ENCODE data around the gene TDRKH.
"Not testable (repeated sequence)": the region's sequence is repeated elsewhere in the genome, so short reads cannot be mapped to it uniquely, and the experiment has no call there.

The TDRKH gene

GRCh38 chr1:151803164-151803563 is 12.9 kb upstream of the TDRKH start:
- H3K27ac Mint-ChIP-seq = no peak overlapping the region
- no peak overlapping the region for H3K4me3 Mint-ChIP-seq
- no peaks in the 10 kb centered on the region for H3K4me1 Mint-ChIP-seq (ENCODE audit: low read depth)
- DNase-seq (ENCODE audit: low spot score) = no peak
- H3K9me3 Mint-ChIP-seq = no peaks in the 10 kb centered on the region
- H3K36me3 Mint-ChIP-seq (ENCODE audit: low read depth) = no peaks in the 10 kb centered on the region
- peaks cover 19% of the 10 kb centered on the region for H3K27me3 Mint-ChIP-seq (ENCODE audit: low read depth)

DNA sequence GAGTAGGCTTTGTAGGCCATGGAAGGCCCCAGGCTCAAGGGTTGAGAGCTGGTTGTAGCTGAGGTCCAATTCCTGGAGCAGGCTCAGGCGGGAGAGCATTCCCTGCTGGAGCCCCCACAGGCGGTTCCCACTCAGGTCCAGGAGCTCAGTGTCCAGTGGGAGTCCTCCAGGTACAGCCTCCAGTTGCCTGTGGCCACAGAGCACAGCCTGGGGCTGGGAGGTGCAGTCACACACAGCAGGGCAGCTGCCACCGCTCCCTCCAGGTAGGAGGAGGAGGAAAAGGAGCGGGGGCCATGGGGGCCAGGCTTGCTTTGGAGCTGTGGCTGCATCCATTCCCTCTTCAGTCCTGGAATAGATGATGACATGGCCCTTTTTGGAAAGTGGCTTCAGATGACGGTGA is 12.1 kb upstream of the TDRKH start:
- Mint-ChIP-seq H3K4me1 (ENCODE audit: low read depth) (no peaks in the 10 kb centered on the region), H3K4me3 (no peak overlapping the region), H3K9me3 (no peaks in the 10 kb centered on the region), H3K27ac (no peak overlapping the region), H3K36me3 (ENCODE audit: low read depth) (no peaks in the 10 kb centered on the region), H3K27me3 (ENCODE audit: low read depth) (peaks cover 19% of the 10 kb centered on the region)
- DNase-seq (ENCODE audit: low spot score) = no peak

DNA sequence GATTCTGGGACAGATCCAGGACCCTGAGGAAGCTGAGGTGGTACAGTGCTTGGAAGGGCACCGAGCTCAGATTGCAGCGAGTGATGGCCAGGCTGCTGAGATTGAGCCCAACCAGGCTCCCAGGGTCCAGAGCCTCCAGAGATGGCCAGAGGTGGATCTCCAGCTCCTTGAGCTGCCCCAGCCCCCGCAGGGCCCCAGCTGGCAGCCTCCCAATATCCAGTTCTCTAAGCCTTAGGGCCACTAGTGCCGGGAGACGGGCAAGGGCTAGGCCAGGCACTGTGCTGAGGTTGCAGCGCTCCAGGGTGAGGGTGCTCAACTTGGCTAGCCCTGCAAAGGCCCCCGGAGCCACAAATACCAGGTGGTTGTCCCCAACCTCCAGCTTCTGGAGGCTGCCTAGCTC is 11.5 kb upstream of the TDRKH start:
- H3K27ac Mint-ChIP-seq = no peak overlapping the region
- H3K9me3 Mint-ChIP-seq = no peaks in the 10 kb centered on the region
- H3K27me3 Mint-ChIP-seq (ENCODE audit: low read depth) = peaks cover 19% of the 10 kb centered on the region
- no peaks in the 10 kb centered on the region for H3K4me1 Mint-ChIP-seq (ENCODE audit: low read depth)
- no peaks in the 10 kb centered on the region for H3K36me3 Mint-ChIP-seq (ENCODE audit: low read depth)
- no peak for DNase-seq (ENCODE audit: low spot score)
- no peak overlapping the region for H3K4me3 Mint-ChIP-seq

GRCh38 chr1:151801310-151801820 is 11.1 kb upstream of the TDRKH start:
- Mint-ChIP-seq H3K27ac (no peak overlapping the region), H3K27me3 (ENCODE audit: low read depth) (peaks cover 16% of the 10 kb centered on the region), H3K4me3 (no peak overlapping the region), H3K36me3 (ENCODE audit: low read depth) (no peaks in the 10 kb centered on the region), H3K9me3 (no peaks in the 10 kb centered on the region), H3K4me1 (ENCODE audit: low read depth) (no peaks in the 10 kb centered on the region)
- no peak for DNase-seq (ENCODE audit: low spot score)

GRCh38 chr1:151800830-151801229 is 10.5 kb upstream of the TDRKH start:
- DNase-seq (ENCODE audit: low spot score) = no peak
- Mint-ChIP-seq H3K9me3 (no peaks in the 10 kb centered on the region), H3K36me3 (ENCODE audit: low read depth) (no peaks in the 10 kb centered on the region), H3K27ac (no peak overlapping the region), H3K27me3 (ENCODE audit: low read depth) (peaks cover 14% of the 10 kb centered on the region), H3K4me3 (no peak overlapping the region), H3K4me1 (ENCODE audit: low read depth) (no peaks in the 10 kb centered on the region)

GRCh38 chr1:151799179-151800022 is 9.1 kb upstream of the TDRKH start:
- Mint-ChIP-seq H3K36me3 (ENCODE audit: low read depth) (no peaks in the 10 kb centered on the region), H3K27ac (no peak overlapping the region), H3K9me3 (no peaks in the 10 kb centered on the region), H3K27me3 (ENCODE audit: low read depth) (peaks cover 14% of the 10 kb centered on the region), H3K4me1 (ENCODE audit: low read depth) (no peaks in the 10 kb centered on the region), H3K4me3 (no peak overlapping the region)
- no peak for DNase-seq (ENCODE audit: low spot score)

DNA sequence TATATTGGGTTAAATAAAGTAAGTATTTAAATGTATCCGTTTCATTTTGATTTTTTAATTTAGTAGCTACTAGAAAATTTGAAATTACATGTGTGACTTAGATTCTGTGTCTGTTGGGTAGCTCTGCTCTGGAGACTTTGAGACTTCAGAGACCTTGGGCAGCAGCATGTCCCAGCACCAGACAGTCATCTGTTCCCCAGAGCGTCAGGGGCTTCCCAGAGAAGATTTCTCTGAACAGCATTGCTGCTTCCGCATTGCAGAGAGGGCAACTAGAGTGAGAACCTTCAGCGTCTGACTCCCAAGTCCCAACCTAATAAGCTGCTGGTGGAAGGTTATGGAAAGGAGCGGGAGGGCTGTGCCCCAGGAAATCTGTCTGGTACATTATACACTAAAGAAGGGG is 8.3 kb upstream of the TDRKH start:
- Mint-ChIP-seq H3K36me3 (ENCODE audit: low read depth) (peaks cover 2% of the 10 kb centered on the region), H3K9me3 (no peaks in the 10 kb centered on the region), H3K27ac (no peak overlapping the region), H3K27me3 (ENCODE audit: low read depth) (peaks cover 12% of the 10 kb centered on the region), H3K4me1 (ENCODE audit: low read depth) (no peaks in the 10 kb centered on the region), H3K4me3 (no peak overlapping the region)
- DNase-seq (ENCODE audit: low spot score) = no peak

GRCh38 chr1:151790940-151791651 is 796 bp upstream of the TDRKH start:
- H3K4me3 Mint-ChIP-seq = peak overlapping the region; percentile 96
- H3K4me1 Mint-ChIP-seq (ENCODE audit: low read depth) = peaks cover 17% of the 10 kb centered on the region
- no peaks in the 10 kb centered on the region for H3K27me3 Mint-ChIP-seq (ENCODE audit: low read depth)
- peaks cover 6% of the 10 kb centered on the region for H3K36me3 Mint-ChIP-seq (ENCODE audit: low read depth)
- DNase-seq (ENCODE audit: low spot score) = peak; percentile 10
- H3K27ac Mint-ChIP-seq = peak overlapping the region; percentile 83
- no peaks in the 10 kb centered on the region for H3K9me3 Mint-ChIP-seq

DNA sequence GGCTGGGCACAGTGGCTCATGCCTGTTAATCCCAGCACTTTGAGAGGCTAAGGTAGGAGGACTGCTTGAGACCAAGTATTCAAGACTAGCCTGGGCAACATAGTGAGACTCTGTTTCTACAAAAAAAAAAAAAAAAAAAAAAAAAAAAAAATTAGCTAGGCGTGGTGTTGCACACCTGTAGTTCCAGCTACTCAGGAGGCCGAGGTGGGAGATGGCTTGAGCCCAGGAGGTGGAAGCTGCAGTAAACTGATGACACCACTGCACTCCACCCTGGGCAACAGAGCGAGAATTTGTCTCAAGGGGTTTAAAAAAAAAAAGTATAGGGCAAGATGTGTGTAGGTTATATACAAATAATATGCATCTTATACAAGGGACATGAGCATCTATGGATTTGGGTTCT is 2.6 kb downstream of the TDRKH start:
- Mint-ChIP-seq H3K27me3 (ENCODE audit: low read depth) (no peaks in the 10 kb centered on the region), H3K36me3 (ENCODE audit: low read depth) (peaks cover 4% of the 10 kb centered on the region), H3K4me1 (ENCODE audit: low read depth) (peaks cover 17% of the 10 kb centered on the region), H3K27ac (no peak overlapping the region), H3K9me3 (no peaks in the 10 kb centered on the region), H3K4me3 (no peak overlapping the region)
- no peak for DNase-seq (ENCODE audit: low spot score)

- Mint-ChIP-seq H3K9me3 (no peaks in the 10 kb centered on the region), H3K27ac (no peak overlapping the region), H3K27me3 (ENCODE audit: low read depth) (no peaks in the 10 kb centered on the region), H3K4me1 (ENCODE audit: low read depth) (no peaks in the 10 kb centered on the region), H3K36me3 (ENCODE audit: low read depth) (peaks cover 11% of the 10 kb centered on the region), H3K4me3 (no peak overlapping the region)
- DNase-seq (ENCODE audit: low spot score) = no peak
Observed at GRCh38 chr1:151783796-151784195, 6.5 kb downstream of the TDRKH start.

GRCh38 chr1:151782741-151783140 is 7.6 kb downstream of the TDRKH start:
- no peak for DNase-seq (ENCODE audit: low spot score)
- H3K4me3 Mint-ChIP-seq = no peak overlapping the region
- H3K27me3 Mint-ChIP-seq (ENCODE audit: low read depth) = no peaks in the 10 kb centered on the region
- peaks cover 14% of the 10 kb centered on the region for H3K36me3 Mint-ChIP-seq (ENCODE audit: low read depth)
- H3K27ac Mint-ChIP-seq = no peak overlapping the region
- no peaks in the 10 kb centered on the region for H3K4me1 Mint-ChIP-seq (ENCODE audit: low read depth)
- no peaks in the 10 kb centered on the region for H3K9me3 Mint-ChIP-seq

- not testable (repeated sequence) for H3K9me3 Mint-ChIP-seq; DNase-seq (ENCODE audit: low spot score); H3K27ac Mint-ChIP-seq; H3K27me3 Mint-ChIP-seq (ENCODE audit: low read depth); H3K4me3 Mint-ChIP-seq; H3K4me1 Mint-ChIP-seq (ENCODE audit: low read depth)
- H3K36me3 Mint-ChIP-seq (ENCODE audit: low read depth) = peaks cover 14% of the 10 kb centered on the region
Observed at GRCh38 chr1:151782026-151782425, 8.3 kb downstream of the TDRKH start.

DNA sequence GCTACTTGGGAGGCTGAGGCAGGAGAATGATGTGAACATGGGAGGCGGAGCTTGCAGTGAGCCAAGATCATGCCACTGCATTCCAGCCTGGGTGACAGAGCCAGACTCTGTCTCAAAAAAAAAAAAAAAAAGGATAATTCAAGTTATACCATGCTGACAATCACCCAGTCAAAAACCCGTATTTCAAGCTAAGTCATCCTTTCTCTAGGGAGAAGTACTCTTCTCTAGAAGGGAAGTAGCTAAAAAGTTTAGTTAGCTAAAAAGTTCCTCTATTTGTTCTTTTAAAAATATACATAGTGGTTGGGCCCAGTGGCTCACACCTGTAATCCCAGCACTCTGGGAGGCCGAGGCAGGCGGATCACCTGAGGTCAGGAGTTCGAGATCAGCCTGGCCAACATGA is 9.6 kb downstream of the TDRKH start:
- H3K27ac Mint-ChIP-seq; H3K9me3 Mint-ChIP-seq; H3K4me3 Mint-ChIP-seq; H3K4me1 Mint-ChIP-seq (ENCODE audit: low read depth); DNase-seq (ENCODE audit: low spot score); H3K27me3 Mint-ChIP-seq (ENCODE audit: low read depth): not testable (repeated sequence)
- peaks cover 20% of the 10 kb centered on the region for H3K36me3 Mint-ChIP-seq (ENCODE audit: low read depth)

DNA sequence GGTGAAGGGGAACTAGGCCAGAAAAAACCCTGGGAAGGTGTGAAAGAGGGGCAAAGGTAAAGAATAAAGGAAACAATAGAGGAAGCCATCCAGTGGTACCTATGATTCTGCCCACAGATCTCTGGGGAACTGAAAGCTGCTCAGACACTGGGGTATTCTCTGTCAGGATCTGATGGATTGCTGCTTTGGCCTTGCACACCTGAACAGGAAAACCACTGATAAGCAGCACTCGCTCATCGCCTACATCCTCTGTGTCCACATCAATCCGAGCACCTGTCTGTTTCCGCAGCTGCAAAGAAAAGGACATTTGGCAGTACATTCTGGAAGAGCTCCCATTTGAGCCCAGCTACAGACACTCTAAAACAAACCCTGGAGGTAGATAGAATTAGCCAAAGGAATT is 10.4 kb downstream of the TDRKH start:
- Mint-ChIP-seq H3K27me3 (ENCODE audit: low read depth) (no peaks in the 10 kb centered on the region), H3K4me3 (no peak overlapping the region), H3K4me1 (ENCODE audit: low read depth) (no peaks in the 10 kb centered on the region), H3K9me3 (no peaks in the 10 kb centered on the region), H3K36me3 (ENCODE audit: low read depth) (peaks cover 26% of the 10 kb centered on the region), H3K27ac (no peak overlapping the region)
- DNase-seq (ENCODE audit: low spot score) = no peak

Data from T-helper 2 cell treated with Interferon-gamma antibody and Interleukin-4, amounts not matched to agents 5 μg/mL and 100 μg/mL, for 36 hours (primary cell).